ENCODE results near the gene LRP1B. TPM values are rescaled to one million over a fixed set of nuclear protein-coding genes. Genes with fewer than 3 reads are reported as not detected.
A peak's percentile ranks its signal among the peaks of the same experiment; 100 is the strongest.

LRP1B gene
- total RNA-seq, 1 experiment from 2014 or later: not detected

DNA sequence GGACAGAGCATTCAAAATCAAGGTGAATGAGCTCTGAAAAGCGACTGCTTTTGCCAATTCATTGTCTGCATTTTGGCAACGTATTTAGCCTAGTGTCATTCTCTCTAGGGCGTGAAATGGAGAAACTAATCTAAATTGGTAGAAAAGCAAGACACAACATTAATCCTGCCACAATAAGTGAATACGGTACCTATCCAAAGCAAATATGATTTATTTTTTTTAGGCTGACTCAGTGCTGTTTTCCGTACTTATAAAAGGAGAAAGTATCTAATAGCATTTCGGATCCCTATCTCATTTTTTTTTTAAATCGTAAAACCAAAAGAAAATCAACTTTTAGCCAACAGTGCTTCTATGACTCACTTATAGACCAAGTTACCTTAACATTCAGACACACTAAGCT is 672.5 kb downstream of the LRP1B start:
- in situ Hi-C loops (cut with HindIII; ENCODE audit: low sequenced_read_pairs): no loop called here
- DNase-seq (ENCODE audit: low spot score): no peak

DNA sequence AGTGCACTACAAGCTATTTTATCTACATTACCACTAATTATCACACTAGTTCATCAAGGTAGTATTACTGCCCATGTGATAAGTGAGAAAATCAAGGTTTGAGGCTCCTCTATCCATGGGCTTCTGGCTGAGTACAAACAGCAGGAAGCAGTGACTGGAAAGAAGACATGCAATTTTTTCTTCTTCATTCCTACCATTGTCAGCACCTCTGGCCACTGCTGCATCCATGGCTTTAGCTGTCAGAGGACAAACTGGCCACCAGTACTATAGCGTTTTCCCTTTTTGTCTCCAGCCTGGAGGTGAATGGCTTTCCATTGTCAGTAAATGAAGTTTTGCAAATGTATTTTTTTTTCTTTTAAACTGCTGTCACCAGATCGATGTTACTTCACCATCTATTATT is 674.9 kb downstream of the LRP1B start:
- in situ Hi-C loops (cut with HindIII; ENCODE audit: low sequenced_read_pairs): no loop called here
- DNase-seq (ENCODE audit: low spot score): no peak

DNA sequence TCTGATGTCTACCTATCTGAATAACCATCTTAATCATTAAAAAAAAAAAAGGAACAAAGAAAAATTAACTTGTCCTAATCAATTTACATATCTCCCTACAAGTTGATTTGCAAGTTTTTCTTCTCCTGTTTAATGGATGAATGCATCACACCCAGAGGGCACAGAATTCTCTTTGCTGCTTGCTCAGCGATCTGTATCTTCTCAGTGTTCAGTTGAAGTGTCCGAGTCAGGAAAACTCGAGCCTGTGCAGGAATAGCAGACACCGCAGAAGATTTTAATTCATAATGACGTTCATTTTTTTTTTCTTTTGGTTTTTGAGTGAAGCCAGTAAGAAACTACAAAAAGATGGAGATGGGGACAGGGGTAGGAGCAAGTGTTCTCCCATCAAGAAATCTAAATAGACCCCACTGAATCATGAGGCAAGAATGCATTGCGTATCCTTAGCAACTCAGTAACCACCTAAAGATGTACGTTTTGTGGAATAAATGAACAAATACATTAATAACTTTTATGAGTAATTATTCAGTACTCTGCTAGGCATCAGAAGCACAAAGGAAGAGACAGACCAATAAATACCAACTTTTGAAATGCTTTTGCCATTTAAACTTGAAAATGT is 675.5 kb downstream of the LRP1B start:
- no peak for DNase-seq (ENCODE audit: low spot score)
- in situ Hi-C loops (cut with HindIII; ENCODE audit: low sequenced_read_pairs): no loop called here

DNA sequence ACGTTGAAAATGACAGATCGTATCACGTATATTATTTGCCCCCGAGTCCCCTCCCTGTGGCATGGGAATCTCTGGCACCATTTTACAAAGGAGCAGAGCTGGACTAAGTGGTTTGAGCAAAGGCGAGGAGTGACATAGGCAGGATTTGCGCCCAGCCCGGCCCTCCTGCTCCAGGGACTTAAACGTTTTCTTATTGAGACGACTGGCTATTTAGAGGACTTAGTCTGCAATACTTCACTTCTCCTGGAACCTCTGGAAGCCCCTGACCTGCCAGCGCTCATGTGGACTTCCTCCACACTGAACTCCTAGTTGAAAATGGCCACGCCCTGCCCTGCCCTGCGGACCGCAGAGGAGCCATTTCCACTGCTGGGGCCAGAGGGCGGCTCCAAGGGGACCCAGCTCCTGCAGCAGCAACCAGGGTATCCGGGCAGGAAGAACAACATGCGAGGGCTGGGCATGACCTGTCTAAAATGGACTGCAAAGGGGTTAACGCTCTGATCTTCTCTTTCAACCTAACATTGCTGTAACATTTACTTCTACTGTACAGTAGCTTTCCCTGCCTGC is 690.7 kb downstream of the LRP1B start:
- in situ Hi-C loops (cut with HindIII; ENCODE audit: low sequenced_read_pairs): no loop called here
- DNase-seq (ENCODE audit: low spot score): no peak

DNA sequence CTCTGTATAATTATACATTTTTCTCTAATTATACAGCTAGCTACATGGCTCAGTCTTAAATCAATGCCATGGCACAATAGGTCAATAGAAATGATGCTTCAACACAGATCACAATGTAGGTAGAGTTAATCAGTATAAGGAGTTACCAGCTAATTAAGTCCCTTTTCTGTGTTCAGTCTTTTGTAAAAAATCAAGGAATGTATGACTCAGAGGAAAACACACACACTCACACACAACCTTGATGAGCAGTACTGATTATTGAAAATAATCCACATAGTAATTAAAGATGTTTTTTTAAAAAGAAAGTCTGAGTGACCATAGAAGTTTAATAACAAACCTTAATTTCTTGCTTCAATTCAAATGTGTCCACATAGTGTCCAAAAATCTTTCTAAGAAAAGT is 691.3 kb downstream of the LRP1B start:
- DNase-seq (ENCODE audit: low spot score): no peak
- in situ Hi-C loops (cut with HindIII; ENCODE audit: low sequenced_read_pairs): no loop called here

DNA sequence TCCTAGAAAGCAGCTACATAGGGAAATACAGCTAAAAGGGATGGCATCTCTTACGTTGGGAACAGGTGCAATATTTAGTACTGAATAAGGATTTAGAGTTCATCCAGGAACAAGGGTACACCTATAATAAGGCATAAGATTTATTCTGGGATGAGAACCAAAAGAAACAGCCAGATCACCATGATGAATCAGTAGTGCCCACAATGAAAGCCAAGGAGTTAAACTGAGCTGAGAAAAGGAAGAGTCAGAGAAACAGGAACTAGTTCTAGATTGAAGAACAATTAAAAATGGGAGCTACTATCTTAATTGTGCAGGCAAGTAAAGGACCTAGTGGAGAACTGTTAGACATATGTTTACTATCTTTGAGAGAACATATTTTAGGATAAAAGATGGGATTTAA is 692.3 kb downstream of the LRP1B start:
- in situ Hi-C loops (cut with HindIII; ENCODE audit: low sequenced_read_pairs): no loop called here
- no peak for DNase-seq (ENCODE audit: low spot score)

DNA sequence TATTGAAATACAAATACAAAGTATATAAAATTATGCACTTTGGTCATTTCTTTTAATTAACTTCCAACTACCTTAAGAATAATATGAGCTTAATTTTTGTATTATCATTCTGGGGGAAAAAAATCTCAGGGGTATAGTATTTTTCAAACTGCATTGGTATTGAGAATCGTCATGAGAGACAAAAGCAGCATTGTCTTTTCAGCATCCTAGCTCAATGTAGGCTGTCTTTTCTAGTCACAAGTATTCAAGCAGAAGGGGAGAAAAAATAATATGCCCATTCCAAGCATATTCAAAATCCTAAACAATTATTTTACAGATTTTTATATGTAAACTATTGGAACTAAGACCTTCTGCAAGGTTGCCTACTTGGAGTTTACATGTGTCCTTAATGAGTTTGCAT is 693.3 kb downstream of the LRP1B start:
- no peak for DNase-seq (ENCODE audit: low spot score)
- in situ Hi-C loops (cut with HindIII; ENCODE audit: low sequenced_read_pairs): no loop called here

DNA sequence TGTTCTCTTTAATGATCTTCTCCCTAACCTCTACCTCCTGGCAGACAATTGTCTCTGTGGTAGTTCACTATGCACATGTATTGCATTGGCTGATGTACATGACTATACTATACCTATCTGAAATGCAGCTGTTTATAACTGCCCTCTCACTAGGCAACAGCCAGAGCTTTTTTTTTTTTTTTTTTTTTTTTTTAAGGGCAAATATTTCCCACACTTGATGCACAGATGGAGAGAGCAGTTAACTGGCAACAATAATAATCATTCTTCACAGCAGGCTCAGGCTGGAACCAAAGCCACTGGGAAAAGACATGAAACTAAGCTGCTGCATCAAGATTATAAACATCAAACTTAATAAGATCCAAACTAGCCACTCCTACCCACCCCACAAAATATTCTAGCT is 707.7 kb downstream of the LRP1B start:
- peak; percentile 56 for DNase-seq (ENCODE audit: low spot score)
- in situ Hi-C loops (cut with HindIII; ENCODE audit: low sequenced_read_pairs): no loop called here

DNA sequence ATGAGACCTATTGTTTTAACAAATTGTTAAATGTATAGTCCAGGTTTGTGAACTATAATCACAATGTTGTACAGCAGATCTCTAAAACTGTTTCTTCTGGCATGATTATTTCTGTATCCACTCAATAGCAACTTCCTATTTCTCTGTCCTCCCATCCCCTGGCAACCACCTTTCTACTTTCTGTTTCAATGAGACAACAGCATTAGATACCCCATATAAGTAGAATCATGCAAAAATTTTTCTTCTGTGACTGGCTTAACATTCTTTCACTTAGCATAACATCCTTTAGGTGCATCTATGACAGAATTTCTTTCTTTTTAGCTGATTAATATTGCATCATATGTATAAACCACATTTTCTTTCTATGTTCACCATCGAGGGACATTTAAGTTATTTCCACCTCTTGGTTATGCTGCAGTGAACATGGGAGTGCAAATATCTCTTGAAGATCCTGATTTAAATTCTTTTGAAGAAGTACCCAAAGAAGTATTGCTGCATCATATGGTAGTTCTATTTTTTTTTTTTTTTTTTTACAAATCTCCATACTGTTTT is 713.5 kb downstream of the LRP1B start:
- DNase-seq (ENCODE audit: low spot score): no peak
- in situ Hi-C loops (cut with HindIII; ENCODE audit: low sequenced_read_pairs): no loop called here

DNA sequence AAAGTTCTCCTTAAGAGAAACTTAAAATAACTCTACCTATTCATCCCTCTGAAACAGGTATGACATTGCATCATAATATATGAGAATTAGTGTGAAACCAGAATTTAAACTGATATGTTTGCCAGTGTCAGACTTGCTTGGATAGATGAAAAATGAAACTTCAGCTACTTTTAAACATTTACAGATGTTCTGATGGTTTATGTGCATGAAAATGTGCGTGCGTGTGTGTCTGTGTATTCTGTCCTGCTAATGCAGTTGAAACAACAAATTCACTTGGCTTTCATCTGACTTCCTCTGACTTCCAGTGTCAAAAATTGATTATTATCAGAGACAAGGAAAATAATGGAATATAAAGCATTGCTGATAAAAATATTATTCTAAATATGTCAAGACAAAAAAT is 719.4 kb downstream of the LRP1B start:
- no peak for DNase-seq (ENCODE audit: low spot score)
- in situ Hi-C loops (cut with HindIII; ENCODE audit: low sequenced_read_pairs): no loop called here

DNA sequence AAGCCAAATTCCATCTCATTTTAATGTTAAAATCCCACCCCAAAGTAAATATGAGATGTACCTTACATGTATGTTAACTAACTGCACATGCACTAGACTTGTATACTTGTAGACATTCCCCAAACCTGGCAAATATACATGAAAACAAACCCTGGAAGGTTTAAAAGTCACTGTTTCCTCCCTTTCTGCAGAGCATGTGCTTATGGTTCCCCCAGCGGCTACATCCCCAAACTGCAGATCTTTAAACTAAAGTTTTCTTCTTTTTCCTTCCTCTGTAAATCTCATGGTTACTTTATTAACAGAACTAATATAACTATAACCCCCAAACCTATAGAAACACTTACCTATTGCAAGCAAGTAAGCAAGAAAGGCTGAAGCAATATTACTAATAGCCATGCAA is 731.5 kb downstream of the LRP1B start:
- in situ Hi-C loops (cut with HindIII; ENCODE audit: low sequenced_read_pairs): no loop called here
- DNase-seq (ENCODE audit: low spot score): no peak

DNA sequence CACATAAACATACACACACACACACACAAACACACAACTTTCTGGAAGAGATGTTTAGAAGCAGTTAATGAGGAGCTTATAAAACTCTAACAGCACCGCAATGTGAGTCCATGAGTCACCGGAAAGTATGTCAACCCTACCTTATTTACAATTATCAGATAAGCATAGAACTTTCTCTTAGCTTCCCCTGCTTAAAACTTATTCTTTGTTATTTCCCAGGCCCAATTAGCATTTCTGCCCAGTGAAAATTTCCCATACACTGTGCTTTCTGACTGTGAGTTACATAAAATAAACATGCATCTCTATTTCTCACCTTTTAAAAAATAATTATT is 737.6 kb downstream of the LRP1B start:
- in situ Hi-C loops (cut with HindIII; ENCODE audit: low sequenced_read_pairs): no loop called here
- DNase-seq (ENCODE audit: low spot score): no peak

DNA sequence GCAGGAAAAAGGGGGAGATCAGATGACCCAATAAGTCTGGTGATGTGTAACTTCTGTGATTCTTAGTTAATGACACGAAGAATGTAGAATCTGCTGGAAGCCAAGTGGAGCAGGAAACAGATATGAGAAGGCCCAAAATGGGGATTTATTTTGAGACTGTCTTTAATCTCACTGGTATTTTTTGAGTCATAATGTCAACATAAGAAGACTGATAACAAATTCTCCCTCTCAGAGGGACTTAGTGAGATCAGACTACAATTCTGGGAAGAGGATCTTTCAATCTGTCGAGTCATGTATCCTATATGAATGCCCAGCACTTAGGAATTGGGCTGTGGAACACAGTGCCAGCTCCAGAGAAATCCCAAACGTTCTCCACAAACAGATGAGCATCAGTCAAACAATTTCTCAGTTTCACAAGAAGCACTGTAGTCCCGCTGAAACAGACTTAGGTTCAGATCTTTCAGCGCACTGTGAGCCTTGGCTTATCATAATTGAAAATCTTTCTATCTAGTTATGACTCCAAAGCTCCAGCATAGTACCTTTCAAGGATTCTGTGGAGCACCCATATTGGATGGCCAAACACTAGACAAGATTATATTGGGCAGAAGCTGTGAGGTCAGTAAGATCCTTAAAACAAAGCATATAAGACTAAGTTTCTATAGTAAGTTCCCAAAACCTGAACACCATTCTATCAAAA is 738.2 kb downstream of the LRP1B start:
- no peak for DNase-seq (ENCODE audit: low spot score)
- in situ Hi-C loops (cut with HindIII; ENCODE audit: low sequenced_read_pairs): no loop called here

DNA sequence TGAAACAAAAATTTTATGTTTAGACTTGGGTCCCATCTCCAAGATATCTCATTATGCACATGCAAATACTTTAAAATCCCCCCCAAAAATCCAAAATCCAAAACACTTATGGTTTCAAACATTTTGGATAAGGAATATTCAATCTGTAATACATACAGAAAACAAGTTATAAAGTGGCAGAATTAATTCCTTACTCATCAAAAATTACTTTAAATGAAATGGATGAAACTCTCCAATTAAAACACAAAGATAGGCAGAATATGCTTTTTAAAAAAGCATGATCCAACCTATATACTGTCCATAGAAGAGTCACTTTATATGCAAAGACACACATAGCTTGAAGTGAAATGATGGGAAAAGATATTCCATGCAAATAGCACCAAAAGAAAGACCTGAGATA is 744.6 kb downstream of the LRP1B start:
- in situ Hi-C loops (cut with HindIII; ENCODE audit: low sequenced_read_pairs): no loop called here
- no peak for DNase-seq (ENCODE audit: low spot score)

DNA sequence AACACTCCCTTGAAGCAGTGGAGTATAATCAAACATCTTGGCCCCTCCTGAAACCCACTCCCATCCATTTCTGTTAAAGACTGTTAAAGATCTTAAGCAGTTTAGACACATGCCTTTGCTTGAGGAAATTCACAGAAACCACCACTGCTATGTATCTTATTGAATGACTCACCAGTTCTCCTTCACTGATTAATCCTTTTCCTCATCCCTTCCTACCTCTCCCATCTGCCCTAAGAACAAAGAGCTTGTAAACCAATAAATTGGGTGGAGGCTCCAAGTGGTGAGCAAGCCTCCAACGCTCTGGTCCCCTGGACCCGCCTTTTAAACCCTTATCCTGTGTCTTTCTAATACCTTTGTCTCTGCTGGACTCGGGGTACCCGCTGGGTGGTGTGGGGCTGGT is 746.1 kb downstream of the LRP1B start:
- no peak for DNase-seq (ENCODE audit: low spot score)

DNA sequence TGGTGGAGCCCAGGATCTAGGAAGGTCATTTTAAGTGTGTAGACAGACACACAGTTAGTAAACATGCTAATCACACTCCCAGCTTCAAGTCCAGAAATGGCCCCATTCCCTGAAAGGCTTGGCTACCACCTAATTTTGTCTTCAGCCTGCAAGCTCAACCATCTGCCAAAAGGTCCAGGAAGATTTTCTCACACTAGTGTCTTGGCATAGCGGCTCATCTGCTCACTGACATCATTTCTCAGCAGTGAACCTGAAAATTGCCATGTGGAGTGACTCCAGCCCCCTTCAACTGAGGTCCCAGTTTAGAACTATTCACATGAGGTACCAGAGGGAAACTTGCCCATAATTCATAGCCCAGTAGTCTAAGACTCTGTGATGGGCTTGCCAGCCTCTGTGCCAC is 748.9 kb downstream of the LRP1B start:
- peak; percentile 62 for DNase-seq (ENCODE audit: low spot score)

More for the DNA sequence above, 746.1 kb downstream of the LRP1B start:
- in situ Hi-C loops (cut with HindIII; ENCODE audit: low sequenced_read_pairs): no loop called here

DNA sequence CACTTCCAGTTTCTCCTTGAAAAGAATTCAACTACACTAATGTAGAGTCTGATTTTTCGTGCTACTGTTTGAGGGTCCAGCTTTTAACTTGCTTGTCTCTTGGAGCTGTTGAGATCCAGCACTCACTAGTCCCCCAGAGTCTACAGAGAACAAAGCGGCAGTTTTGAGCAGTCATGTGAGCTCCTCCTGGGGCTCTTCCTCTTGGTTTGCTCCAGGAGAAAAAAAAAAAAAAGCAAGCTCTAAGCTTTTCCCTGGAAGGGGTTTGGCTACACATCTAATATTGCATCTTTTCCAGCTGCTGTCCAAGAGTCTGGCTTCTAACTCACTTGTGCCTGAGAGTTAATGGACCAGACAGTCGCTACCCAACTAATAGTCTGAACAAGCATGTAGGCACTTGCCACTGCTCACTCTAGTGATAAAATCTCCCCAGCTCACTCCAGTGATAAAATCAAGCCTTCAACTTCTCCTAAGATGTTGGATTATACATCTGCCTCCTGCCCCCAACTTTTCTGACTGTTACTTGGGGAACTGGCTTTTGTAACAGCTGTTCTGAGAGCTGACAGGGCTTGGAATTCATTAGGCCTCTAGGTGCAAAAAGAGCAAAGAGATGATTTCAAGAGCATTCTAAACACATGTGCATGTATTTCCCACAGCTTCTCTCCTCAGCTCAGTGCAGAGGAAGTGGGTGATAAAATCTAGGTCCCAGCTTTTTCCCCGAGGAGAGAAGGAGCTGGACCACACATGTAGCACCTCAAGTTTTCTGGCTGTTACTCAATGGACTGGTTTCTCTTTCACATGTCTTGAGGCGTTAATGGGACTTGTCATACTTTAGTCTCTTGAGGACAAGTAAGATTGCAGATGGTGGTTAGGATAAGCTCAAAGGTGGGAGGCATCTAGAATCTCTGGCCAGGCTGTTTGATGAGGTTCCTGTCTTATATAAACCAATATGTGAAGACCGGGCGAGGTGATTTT is 750.5 kb downstream of the LRP1B start:
- in situ Hi-C loops (cut with HindIII; ENCODE audit: low sequenced_read_pairs): no loop called here
- no peak for DNase-seq (ENCODE audit: low spot score)

More for the DNA sequence above, 748.9 kb downstream of the LRP1B start:
- in situ Hi-C loops (cut with HindIII; ENCODE audit: low sequenced_read_pairs): no loop called here

DNA sequence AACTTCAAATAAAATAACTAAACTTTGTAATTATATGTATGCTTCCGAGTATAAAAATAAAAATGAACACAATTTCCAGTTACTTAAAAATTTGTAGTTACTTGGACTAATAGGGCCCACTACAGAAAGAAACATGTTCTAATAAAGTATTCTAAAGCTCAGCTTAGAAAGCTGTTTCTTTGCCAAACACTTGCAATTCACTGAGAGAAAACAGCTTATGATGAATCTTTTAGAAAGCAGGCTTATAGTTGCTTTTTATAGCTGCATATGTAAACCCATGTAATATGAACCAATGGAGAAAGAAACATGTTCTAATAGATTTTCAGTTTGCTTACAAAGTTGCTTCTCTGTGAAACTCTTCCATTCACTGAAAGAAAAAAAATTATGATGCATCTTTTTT is 766.0 kb downstream of the LRP1B start:
- no peak for DNase-seq (ENCODE audit: low spot score)
- in situ Hi-C loops (cut with HindIII; ENCODE audit: low sequenced_read_pairs): no loop called here

DNA sequence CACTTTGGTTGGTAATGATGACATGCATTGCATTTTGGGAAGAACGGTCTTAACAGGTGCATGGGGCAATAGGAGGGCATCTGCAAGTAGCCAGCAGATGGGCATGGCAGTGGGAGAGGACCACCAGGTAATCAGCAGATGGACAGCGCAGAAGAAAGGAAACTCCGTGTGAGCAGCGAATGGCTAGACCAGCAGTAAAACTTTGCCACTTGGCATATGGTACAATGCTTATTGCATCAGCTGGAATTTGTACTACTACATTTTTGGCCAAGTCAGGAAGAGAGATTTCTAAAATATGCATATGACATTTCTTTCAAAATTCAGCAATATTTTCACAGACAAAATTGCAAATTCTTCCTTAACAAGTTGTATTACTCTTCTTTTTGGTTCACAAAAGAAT is 768.5 kb downstream of the LRP1B start:
- in situ Hi-C loops (cut with HindIII; ENCODE audit: low sequenced_read_pairs): no loop called here

DNA sequence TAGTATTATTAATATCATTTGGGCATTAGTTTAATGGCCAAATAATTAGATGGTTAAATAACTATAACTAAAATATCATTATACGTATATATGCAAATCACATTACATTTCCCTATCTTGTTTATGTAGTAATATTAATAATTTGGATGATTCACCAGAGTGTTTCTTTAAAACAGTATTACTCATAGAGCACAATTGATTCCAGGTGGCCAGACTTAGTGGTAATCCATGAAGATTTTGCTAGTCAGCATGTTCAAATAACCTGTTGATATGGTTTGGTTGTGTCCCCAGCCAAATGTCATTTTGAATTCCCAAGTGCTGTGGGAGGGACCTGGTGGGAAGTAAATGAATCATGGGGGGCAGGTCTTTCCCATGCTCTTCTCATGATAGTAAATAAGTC is 782.3 kb downstream of the LRP1B start:
- in situ Hi-C loops (cut with HindIII; ENCODE audit: low sequenced_read_pairs): no loop called here

More for the DNA sequence above, 768.5 kb downstream of the LRP1B start:
- DNase-seq (ENCODE audit: low spot score): peak; percentile 77

More for the DNA sequence above, 782.3 kb downstream of the LRP1B start:
- DNase-seq (ENCODE audit: low spot score): no peak

Measured in G401 (cell line).